Measurements from ENCODE around the gene PIK3CA. TPM values are rescaled to one million over a fixed set of nuclear protein-coding genes. Genes with fewer than 3 reads are reported as not detected.
A peak's percentile ranks its signal among the peaks of the same experiment; 100 is the strongest.

The PIK3CA gene
- total RNA-seq (ENCODE audit: unreplicated experiment) = 20.0 TPM
- long read RNA-seq, partial matches to known transcripts = 1 of 1 reads
- long read RNA-seq, other reads (novel, unspliced or antisense) = 0 of 1 reads

DNA sequence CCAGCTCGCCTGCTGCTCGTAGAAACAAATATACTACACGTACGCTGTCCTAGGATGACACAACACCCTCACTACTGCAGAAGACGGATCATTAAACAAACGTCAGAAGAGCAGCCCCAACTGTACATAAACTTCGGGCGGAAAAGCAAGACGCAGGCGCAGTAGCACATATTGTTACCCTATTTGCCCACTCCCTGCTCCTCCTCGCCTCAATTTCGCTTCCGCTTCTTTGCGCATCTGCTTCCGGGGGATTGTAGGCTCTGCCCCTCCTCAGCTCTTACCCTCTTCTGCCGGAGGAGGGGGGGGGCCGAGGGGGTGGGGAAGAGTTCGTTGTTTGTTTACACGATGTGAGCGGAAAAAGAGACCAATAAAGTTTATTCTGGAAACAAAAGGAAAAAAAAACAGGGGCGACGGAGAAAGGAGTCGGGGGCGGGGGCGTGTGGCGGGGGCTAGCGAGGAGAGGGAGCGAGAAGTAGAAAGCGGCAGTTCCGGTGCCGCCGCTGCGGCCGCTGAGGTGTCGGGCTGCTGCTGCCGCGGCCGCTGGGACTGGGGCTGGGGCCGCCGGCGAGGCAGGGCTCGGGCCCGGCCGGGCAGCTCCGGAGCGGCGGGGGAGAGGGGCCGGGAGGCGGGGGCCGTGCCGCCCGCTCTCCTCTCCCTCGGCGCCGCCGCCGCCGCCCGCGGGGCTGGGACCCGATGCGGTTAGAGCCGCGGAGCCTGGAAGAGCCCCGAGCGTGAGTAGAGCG, at the start of gene PIK3CA:
Gene PIK3CA, plus strand, starts transcription at position 485 of the 743 bp plus-strand sequence. CDS start 50,469 bp downstream, outside the sequence.
- Mint-ChIP-seq H3K36me3 (ENCODE audit: unreplicated experiment) (no peaks in the 10 kb centered on the region), H3K27ac (ENCODE audit: unreplicated experiment) (peak within 1 kb of the TSS; percentile 89), H3K27me3 (ENCODE audit: unreplicated experiment) (peaks cover 2% of the 10 kb centered on the region), H3K4me3 (ENCODE audit: unreplicated experiment) (peak within 1 kb of the TSS; percentile 97), H3K4me1 (ENCODE audit: low read depth, unreplicated experiment) (peaks cover 15% of the 10 kb centered on the region), H3K9me3 (ENCODE audit: unreplicated experiment) (peaks cover 8% of the 10 kb centered on the region)
- no peak for TF ChIP-seq CTCF (IDR thresholded peaks at IDR 0.05; ENCODE audit: partially characterized antibody, unreplicated experiment)
- DNase-seq = peak; percentile 85

DNA sequence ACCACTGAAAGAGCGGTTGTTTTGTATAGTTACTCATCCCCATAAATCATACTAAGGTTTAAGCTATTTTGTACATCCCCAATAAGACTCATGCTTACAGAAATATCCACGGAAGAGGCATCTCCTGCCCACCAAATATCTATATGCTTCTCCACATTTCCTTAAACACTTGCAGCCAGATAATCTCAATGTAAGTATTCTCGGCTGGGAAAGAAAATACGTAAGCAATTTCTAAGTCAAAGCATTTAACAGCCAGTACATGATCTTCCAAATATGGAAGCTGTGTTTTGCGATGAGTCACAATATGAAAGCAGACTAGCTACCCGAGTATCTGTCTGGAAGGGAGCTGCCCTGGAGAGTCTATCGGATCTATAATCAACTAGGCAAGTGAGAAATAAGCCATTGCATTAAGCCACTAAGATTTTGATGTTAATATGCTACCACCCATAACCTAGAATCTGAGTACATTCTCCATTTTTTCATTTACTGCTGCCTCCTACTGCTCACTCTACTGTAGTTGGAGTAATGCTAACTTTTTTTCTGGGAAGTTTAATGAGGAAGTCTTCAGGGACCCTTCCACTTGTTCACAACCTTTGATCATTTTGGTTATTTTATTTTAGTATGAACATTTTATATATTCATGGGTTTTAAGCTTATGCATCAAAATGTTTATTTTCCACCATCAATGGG, 49.6 kb upstream of the PIK3CA start:
- Mint-ChIP-seq H3K4me3 (ENCODE audit: unreplicated experiment) (no peak overlapping the region), H3K36me3 (ENCODE audit: unreplicated experiment) (no peaks in the 10 kb centered on the region), H3K4me1 (ENCODE audit: low read depth, unreplicated experiment) (no peaks in the 10 kb centered on the region), H3K27ac (ENCODE audit: unreplicated experiment) (no peak overlapping the region), H3K9me3 (ENCODE audit: unreplicated experiment) (no peaks in the 10 kb centered on the region), H3K27me3 (ENCODE audit: unreplicated experiment) (no peaks in the 10 kb centered on the region)
- TF ChIP-seq CTCF (IDR thresholded peaks at IDR 0.05; ENCODE audit: partially characterized antibody, unreplicated experiment) = no peak
- DNase-seq = no peak

- Mint-ChIP-seq H3K9me3 (ENCODE audit: unreplicated experiment) (no peaks in the 10 kb centered on the region), H3K4me3 (ENCODE audit: unreplicated experiment) (no peak overlapping the region), H3K4me1 (ENCODE audit: low read depth, unreplicated experiment) (no peaks in the 10 kb centered on the region), H3K27me3 (ENCODE audit: unreplicated experiment) (no peaks in the 10 kb centered on the region), H3K36me3 (ENCODE audit: unreplicated experiment) (no peaks in the 10 kb centered on the region), H3K27ac (ENCODE audit: unreplicated experiment) (no peak overlapping the region)
- no peak for DNase-seq
- no peak for TF ChIP-seq CTCF (IDR thresholded peaks at IDR 0.05; ENCODE audit: partially characterized antibody, unreplicated experiment)
These were observed 47.5 kb upstream of the PIK3CA start for GRCh38 chr3:179100652-179101051.

DNA sequence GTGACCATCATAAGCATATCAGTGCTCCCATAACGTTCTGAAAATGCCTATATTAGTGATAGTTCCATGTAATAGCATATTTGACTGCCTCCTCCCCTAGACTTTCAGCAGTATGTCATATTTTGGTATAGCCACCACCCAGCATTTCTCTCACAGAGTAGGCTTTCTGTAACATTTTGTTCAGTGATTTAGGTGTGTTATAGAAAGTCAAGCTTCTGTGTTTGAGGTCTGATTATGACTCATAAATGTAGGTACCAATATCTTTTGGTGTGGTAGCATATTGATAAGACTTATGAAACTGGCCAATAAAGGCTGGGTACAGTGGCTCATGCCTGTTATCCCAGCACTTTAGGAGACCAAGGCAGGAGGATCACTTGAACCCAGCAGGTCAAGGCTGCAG, 42.3 kb upstream of the PIK3CA start:
- H3K9me3 Mint-ChIP-seq (ENCODE audit: unreplicated experiment) = peaks cover 2% of the 10 kb centered on the region
- DNase-seq = no peak
- no peak overlapping the region for H3K4me3 Mint-ChIP-seq (ENCODE audit: unreplicated experiment)
- TF ChIP-seq CTCF (IDR thresholded peaks at IDR 0.05; ENCODE audit: partially characterized antibody, unreplicated experiment) = no peak
- no peaks in the 10 kb centered on the region for H3K27me3 Mint-ChIP-seq (ENCODE audit: unreplicated experiment)
- no peaks in the 10 kb centered on the region for H3K4me1 Mint-ChIP-seq (ENCODE audit: low read depth, unreplicated experiment)
- no peak overlapping the region for H3K27ac Mint-ChIP-seq (ENCODE audit: unreplicated experiment)
- H3K36me3 Mint-ChIP-seq (ENCODE audit: unreplicated experiment) = no peaks in the 10 kb centered on the region

DNA sequence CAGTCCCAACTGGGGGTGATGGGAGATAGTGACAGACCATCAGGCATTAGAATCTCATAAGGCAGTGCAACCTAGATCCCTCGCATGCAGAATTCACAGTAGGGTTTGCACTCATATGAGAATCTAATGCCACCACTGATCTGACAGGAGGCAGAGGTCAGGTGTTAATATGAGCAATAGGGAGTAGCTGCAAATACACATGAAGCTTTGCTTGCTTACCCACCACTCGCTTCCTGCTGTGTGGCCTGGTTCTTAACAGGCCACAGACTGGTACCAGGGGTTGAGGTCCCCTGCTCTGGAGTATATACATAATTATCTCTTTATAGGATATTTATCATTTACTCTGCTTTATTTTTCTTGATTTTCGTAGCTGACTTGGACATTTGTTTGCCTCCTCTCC, 40.5 kb upstream of the PIK3CA start:
- Mint-ChIP-seq H3K9me3 (ENCODE audit: unreplicated experiment) (peaks cover 2% of the 10 kb centered on the region), H3K36me3 (ENCODE audit: unreplicated experiment) (no peaks in the 10 kb centered on the region), H3K4me3 (ENCODE audit: unreplicated experiment) (no peak overlapping the region), H3K27me3 (ENCODE audit: unreplicated experiment) (no peaks in the 10 kb centered on the region), H3K27ac (ENCODE audit: unreplicated experiment) (no peak overlapping the region), H3K4me1 (ENCODE audit: low read depth, unreplicated experiment) (no peaks in the 10 kb centered on the region)
- TF ChIP-seq CTCF (IDR thresholded peaks at IDR 0.05; ENCODE audit: partially characterized antibody, unreplicated experiment) = no peak
- no peak for DNase-seq
